Stimulated activated naive B cell treated with anti-CD40 and anti-IgM and Interleukin-4, amounts not matched to agents 10 μg/mL and 1 μg/mL and 100 μg/mL, for 72 hours (primary cell): ENCODE data around the gene CCDC81.
A peak's percentile ranks its signal among the peaks of the same experiment; 100 is the strongest.
"Not testable (repeated sequence)": the region's sequence is repeated elsewhere in the genome, so short reads cannot be mapped to it uniquely, and the experiment has no call there.

Source experiments
- ATAC-seq, 2 donors: fragments of 150-1000 bp; cut with Tn5 transposase; replicated peaks; 2 replicates each; pipeline ENCODE4 v1.10.0; 2021; ENCODE audit warnings: moderate library complexity in 1 of 2
- DNase-seq: peaks from one replicate; pipeline ENCODE4 v3.0.0; 2021
- H3K27ac Mint-ChIP-seq: one replicate; pipeline ENCODE4 v1.8.0; 2022; ENCODE audit warnings: mild to moderate bottlenecking, mixed read lengths
- H3K27me3 Mint-ChIP-seq, 2 donors: one replicate each; pipeline ENCODE4 v1.8.0; 2022; ENCODE audit warnings: mixed read lengths in 2 of 2
- H3K36me3 Mint-ChIP-seq, 2 donors: one replicate each; pipeline ENCODE4 v1.8.0; 2022; ENCODE audit warnings: mixed read lengths in 2 of 2, mild to moderate bottlenecking in 1 of 2
- H3K4me1 Mint-ChIP-seq, 2 donors: one replicate each; pipeline ENCODE4 v1.8.0; 2022; ENCODE audit warnings: mixed read lengths in 2 of 2, mild to moderate bottlenecking in 1 of 2
- H3K4me3 Mint-ChIP-seq, 2 donors: one replicate each; pipeline ENCODE4 v1.8.0; 2022; ENCODE audit warnings: mild to moderate bottlenecking in 2 of 2, mixed read lengths in 2 of 2, moderate library complexity in 1 of 2
- H3K9me3 Mint-ChIP-seq, 2 donors: one replicate each; pipeline ENCODE4 v1.8.0; 2022; ENCODE audit warnings: mixed read lengths in 2 of 2, mild to moderate bottlenecking in 1 of 2

Gene CCDC81

DNA sequence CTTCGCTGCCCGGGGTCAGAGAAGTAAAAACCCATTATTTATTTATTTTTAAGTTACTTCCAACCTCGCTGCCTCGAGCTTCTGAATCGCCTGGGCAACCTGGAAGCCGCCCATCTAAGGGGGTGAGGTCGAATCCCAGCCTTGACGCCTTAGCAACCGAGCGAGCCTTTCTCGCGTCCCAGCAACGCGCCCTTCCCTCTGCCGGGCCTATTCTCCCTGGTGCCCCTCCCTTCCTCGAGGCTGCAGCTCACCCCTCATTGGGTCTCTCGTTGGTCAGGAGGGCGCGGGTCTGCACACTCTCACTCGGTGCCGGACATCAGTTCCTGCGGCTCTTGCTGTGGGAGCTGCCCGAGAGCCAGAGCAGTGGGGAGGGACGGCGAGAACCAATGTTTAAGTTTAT lies at the start of gene CCDC81:
TSS of gene CCDC81 (plus strand) at position 302 of the 400 bp plus-strand sequence. CDS start 277 bp downstream, outside the sequence.
- no peak within 1 kb of the TSS for H3K27ac Mint-ChIP-seq
- peaks cover 7 to 21% of the 10 kb centered on the region in 2 donors for H3K36me3 Mint-ChIP-seq
- no peak within 1 kb of the TSS for H3K4me3 Mint-ChIP-seq
- ATAC-seq, result no peak
- H3K4me1 Mint-ChIP-seq, result peaks cover 0 to 2% of the 10 kb centered on the region in 2 donors
- peaks cover 15 to 18% of the 10 kb centered on the region in 2 donors for H3K9me3 Mint-ChIP-seq
- H3K27me3 Mint-ChIP-seq, result peaks cover 4 to 17% of the 10 kb centered on the region in 2 donors
- no peak for DNase-seq

DNA sequence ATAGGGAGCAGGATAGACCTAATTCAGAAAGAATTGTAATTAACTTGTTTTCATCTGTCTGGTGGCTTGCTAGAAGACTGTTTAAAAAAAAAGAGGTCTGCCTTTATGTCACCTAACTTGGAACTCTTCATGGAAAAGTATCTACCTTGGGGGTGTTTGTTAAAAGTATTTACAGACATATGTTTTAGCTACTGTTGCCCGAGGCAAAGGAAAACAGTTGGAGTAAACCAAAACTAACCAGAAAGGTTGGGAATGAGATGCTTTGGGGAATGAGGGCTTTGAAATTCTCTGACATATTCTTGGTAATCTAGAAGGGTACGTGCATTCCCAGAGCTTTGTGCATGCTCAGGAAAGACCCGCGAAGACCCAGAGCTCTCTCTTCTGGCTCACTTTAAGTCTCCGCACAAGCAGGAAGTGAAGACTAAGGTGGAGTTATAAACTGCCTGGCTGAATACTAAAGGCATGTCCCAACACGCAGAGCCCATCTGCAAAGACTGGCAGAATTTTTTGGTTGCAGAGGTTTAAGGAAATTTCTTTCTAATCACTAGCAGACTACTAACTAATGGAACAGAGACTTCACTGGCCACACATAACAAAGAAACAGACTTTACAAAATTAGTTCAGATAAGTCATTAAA lies 39.4 kb upstream of the CCDC81 start:
- DNase-seq (no peak), ATAC-seq (no peak)
- Mint-ChIP-seq H3K9me3 (no peaks in the 10 kb centered on the region), H3K36me3 (peaks cover 43 to 67% of the 10 kb centered on the region in 2 donors), H3K4me3 (no peak overlapping the region), H3K4me1 (no peaks in the 10 kb centered on the region), H3K27ac (peak overlapping the region; percentile 25), H3K27me3 (no peaks in the 10 kb centered on the region)

DNA sequence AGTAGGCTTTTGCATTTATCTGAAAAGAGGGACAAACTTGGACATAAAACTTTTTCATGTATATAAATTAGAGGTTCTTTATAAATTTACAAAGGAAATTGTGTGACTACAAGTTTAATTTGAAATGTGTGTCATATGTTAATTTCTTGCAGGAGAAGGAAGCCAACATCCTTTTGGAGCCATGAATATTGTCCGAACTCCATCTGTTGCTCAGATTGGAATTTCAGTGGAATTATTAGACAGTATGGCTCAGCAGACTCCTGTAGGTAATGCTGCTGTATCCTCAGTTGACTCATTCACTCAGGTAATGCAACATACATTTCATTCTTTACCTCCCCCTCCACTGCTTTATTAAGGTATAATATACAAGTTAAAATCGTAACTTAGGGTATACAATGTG lies 37.5 kb upstream of the CCDC81 start:
- no peak overlapping the region for H3K4me3 Mint-ChIP-seq
- no peak for ATAC-seq
- DNase-seq, result no peak
- no peaks in the 10 kb centered on the region for H3K27me3 Mint-ChIP-seq
- H3K9me3 Mint-ChIP-seq, result no peaks in the 10 kb centered on the region
- H3K36me3 Mint-ChIP-seq, result peaks cover 50 to 75% of the 10 kb centered on the region in 2 donors
- peaks cover 3 to 10% of the 10 kb centered on the region in 2 donors for H3K4me1 Mint-ChIP-seq
- H3K27ac Mint-ChIP-seq, result no peak overlapping the region

DNA sequence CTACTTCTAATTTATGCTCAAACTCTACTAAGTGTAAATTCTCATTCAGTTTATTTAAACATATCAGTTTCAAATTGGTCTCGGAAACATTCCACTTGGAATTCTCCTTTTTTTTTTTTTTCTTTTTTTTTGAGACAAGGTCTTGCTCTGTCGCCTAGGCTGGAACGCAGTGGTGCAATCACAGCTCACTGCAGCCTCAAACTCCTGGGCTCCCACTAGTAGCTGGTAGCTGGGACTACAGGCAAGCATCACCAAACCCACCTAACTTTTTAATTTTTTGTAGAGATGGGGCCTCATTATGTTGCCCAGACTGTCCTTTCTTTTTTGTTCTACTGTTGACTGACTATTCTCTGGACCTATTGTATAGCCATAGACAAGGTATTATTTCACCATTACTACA lies 33.3 kb upstream of the CCDC81 start:
- no peak overlapping the region for H3K4me3 Mint-ChIP-seq
- H3K36me3 Mint-ChIP-seq, result peaks cover 30 to 46% of the 10 kb centered on the region in 2 donors
- no peak for ATAC-seq
- H3K4me1 Mint-ChIP-seq, result peaks cover 5 to 14% of the 10 kb centered on the region in 2 donors
- H3K27ac Mint-ChIP-seq, result no peak overlapping the region
- no peaks in the 10 kb centered on the region for H3K9me3 Mint-ChIP-seq
- no peak for DNase-seq
- no peaks in the 10 kb centered on the region for H3K27me3 Mint-ChIP-seq

DNA sequence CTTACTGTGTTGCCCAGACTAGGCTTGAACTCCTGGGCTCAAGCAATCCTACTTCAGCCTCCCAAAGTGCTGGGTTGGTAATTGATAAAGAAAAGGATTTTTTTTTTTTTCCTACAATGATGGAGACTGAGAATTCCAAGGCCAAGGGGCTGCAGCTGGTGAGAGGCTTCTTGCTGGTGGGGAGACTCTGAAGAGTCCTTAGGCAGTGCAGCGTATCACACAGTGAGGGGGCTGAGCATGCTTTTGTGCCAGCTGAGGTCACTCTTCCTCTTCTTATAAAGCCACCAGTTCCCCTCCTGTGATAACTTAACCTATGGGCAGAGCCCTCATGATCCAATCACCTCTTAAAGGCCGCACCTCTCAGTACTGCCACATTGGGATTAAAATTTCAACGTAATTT lies 28.2 kb upstream of the CCDC81 start:
- Mint-ChIP-seq H3K9me3 (no peaks in the 10 kb centered on the region), H3K4me3 (no peak overlapping the region), H3K27me3 (no peaks in the 10 kb centered on the region), H3K27ac (no peak overlapping the region), H3K4me1 (peaks cover 7 to 13% of the 10 kb centered on the region in 2 donors), H3K36me3 (peaks cover 8 to 25% of the 10 kb centered on the region in 2 donors)
- no peak for DNase-seq
- peak; percentile 36 to 58 for ATAC-seq

DNA sequence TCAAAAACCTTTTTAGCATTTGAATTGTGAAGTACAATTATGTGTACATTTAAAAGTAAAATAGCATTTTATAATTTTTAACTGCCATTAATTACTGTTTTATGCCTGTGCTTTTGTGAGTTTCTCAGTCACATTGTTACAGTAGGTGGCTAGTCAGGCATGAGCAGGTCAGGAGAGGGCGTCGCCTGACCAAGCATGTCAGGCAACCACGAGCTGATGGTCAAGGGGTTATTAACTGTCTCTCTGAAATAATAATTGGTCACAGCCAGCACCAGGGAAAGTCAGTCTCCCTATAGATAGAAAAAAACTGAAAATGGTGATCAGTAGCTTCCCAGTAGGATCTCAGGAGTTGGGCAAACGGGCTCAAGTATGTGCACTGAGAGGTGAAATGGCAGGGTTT lies 19.4 kb upstream of the CCDC81 start:
- H3K27me3 Mint-ChIP-seq, result no peaks in the 10 kb centered on the region
- no peak overlapping the region for H3K27ac Mint-ChIP-seq
- ATAC-seq, result no peak
- H3K4me1 Mint-ChIP-seq, result no peaks in the 10 kb centered on the region
- H3K36me3 Mint-ChIP-seq, result peaks cover 5% of the 10 kb centered on the region in 2 donors
- no peaks in the 10 kb centered on the region for H3K9me3 Mint-ChIP-seq
- DNase-seq, result no peak
- no peak overlapping the region for H3K4me3 Mint-ChIP-seq

- not testable (repeated sequence) for H3K36me3 Mint-ChIP-seq, H3K9me3 Mint-ChIP-seq, H3K27me3 Mint-ChIP-seq, H3K27ac Mint-ChIP-seq, DNase-seq, H3K4me1 Mint-ChIP-seq, H3K4me3 Mint-ChIP-seq, ATAC-seq
Measured at GRCh38 chr11:86357412-86357811, 17.3 kb upstream of the CCDC81 start.

- Mint-ChIP-seq H3K9me3 (peaks cover 0 to 4% of the 10 kb centered on the region in 2 donors), H3K36me3 (peaks cover 0 to 2% of the 10 kb centered on the region in 2 donors), H3K4me3 (no peak overlapping the region), H3K27me3 (no peaks in the 10 kb centered on the region), H3K27ac (no peak overlapping the region), H3K4me1 (no peaks in the 10 kb centered on the region)
- DNase-seq, result no peak
- ATAC-seq, result no peak
Measured at GRCh38 chr11:86358720-86359119, 16.0 kb upstream of the CCDC81 start.

GRCh38 chr11:86360775-86361395 lies 13.8 kb upstream of the CCDC81 start:
- ATAC-seq, result no peak

DNA sequence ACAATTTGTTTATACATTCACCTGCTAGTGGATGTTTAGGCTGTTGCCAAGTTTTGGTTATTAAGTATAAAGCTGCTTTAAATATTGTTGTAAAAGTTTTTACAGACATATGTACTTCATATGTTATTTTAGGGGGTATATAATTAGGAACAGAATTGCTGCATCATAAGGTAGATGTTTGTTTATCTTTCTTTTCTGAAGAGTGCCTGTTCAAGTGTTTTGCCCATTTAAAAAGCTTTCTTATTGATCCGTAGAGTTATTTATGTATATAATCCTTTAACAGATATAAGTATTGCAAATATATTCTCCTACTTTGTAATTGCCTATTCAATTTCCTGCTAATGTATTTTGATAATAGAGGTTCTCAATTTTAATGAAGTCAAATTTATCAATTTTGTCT lies 11.3 kb upstream of the CCDC81 start:
- Mint-ChIP-seq H3K36me3 (no peaks in the 10 kb centered on the region), H3K4me1 (no peaks in the 10 kb centered on the region), H3K27me3 (no peaks in the 10 kb centered on the region), H3K27ac (no peak overlapping the region), H3K4me3 (no peak overlapping the region), H3K9me3 (peaks cover 0 to 8% of the 10 kb centered on the region in 2 donors)
- no peak for ATAC-seq
- DNase-seq, result no peak

More at GRCh38 chr11:86360775-86361395, 13.8 kb upstream of the CCDC81 start:
- no peak overlapping the region for H3K4me3 Mint-ChIP-seq
- H3K36me3 Mint-ChIP-seq, result peaks cover 0 to under 1% of the 10 kb centered on the region in 2 donors
- peaks cover 0 to 8% of the 10 kb centered on the region in 2 donors for H3K9me3 Mint-ChIP-seq
- H3K27me3 Mint-ChIP-seq, result no peaks in the 10 kb centered on the region
- H3K27ac Mint-ChIP-seq, result no peak overlapping the region
- H3K4me1 Mint-ChIP-seq, result no peaks in the 10 kb centered on the region
- no peak for DNase-seq

GRCh38 chr11:86365546-86365945 lies 9.1 kb upstream of the CCDC81 start:
- DNase-seq (no peak), ATAC-seq (no peak)
- peaks cover 0 to 8% of the 10 kb centered on the region in 2 donors for H3K9me3 Mint-ChIP-seq
- no peak overlapping the region for H3K4me3 Mint-ChIP-seq
- H3K4me1 Mint-ChIP-seq, result no peaks in the 10 kb centered on the region
- H3K27ac Mint-ChIP-seq, result no peak overlapping the region
- no peaks in the 10 kb centered on the region for H3K27me3 Mint-ChIP-seq
- H3K36me3 Mint-ChIP-seq, result peaks cover 0 to 6% of the 10 kb centered on the region in 2 donors

DNA sequence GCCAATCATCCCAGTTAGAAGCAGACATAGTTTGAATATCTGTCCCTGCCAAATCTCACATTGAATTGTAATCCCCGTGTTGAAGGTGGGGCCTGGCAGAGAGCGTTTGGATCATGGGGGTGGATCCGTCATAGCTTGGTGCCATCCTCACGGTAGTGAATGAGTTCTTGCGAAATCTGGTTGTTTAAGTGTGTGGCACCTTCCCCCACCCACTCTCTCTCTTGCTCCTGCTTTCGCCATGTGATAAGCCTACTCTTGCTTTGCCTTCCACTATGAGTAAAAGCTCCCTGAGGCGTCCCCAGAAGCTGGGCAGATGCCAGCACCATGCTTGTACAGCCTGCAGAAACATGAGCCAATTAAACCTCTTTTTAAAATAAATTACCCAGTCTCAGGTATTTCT lies 5.0 kb upstream of the CCDC81 start:
- no peak overlapping the region for H3K4me3 Mint-ChIP-seq

GRCh38 chr11:86370171-86370570 lies 4.5 kb upstream of the CCDC81 start:
- H3K9me3 Mint-ChIP-seq, result peaks cover 4% of the 10 kb centered on the region in 2 donors
- peaks cover 4 to 14% of the 10 kb centered on the region in 2 donors for H3K27me3 Mint-ChIP-seq
- ATAC-seq (no peak), DNase-seq (no peak)
- no peak overlapping the region for H3K4me3 Mint-ChIP-seq
- no peak overlapping the region for H3K27ac Mint-ChIP-seq
- H3K36me3 Mint-ChIP-seq, result peaks cover 5 to 14% of the 10 kb centered on the region in 2 donors
- H3K4me1 Mint-ChIP-seq, result peaks cover 0 to 2% of the 10 kb centered on the region in 2 donors

More for the DNA sequence above, 5.0 kb upstream of the CCDC81 start:
- Mint-ChIP-seq H3K4me1 (peaks cover 0 to 2% of the 10 kb centered on the region in 2 donors), H3K9me3 (peaks cover 3 to 4% of the 10 kb centered on the region in 2 donors), H3K27me3 (peaks cover 1 to 9% of the 10 kb centered on the region in 2 donors), H3K36me3 (peaks cover 3 to 10% of the 10 kb centered on the region in 2 donors), H3K27ac (no peak overlapping the region)
- ATAC-seq (no peak), DNase-seq (no peak)

DNA sequence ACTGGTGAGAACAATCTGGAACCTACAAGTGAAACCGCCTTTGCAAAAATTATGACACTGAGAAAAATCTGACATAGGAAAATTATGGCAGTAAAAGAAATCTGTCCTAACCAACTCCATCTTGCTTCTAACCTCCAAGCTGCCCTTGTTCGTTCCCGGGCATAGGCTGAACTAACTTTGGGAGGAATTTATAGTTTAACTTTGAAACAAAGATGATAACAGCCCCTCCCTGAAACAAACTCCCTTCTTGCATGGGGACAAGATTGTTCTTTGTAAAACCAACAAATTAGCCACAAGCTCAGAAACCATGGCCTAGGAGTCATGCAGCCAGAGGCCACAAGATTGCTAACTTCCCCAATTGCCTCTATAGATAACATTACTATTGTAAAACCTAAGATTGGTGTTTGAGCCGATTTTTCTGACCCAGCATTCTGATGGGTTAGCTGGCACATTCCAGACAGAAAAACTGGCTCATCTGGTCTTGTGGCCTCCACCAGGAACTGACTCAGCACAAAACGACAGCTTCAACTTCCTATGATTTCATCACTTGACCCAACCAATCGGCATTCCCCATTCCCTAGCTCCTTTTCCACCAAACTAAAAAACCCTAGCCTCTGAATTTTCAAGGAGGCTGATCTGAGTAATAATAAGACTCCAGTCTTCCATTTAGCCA lies 3.6 kb upstream of the CCDC81 start:
- H3K4me3 Mint-ChIP-seq, result no peak overlapping the region
- DNase-seq (no peak), ATAC-seq (no peak)
- peaks cover 4 to 17% of the 10 kb centered on the region in 2 donors for H3K27me3 Mint-ChIP-seq
- peaks cover 7 to 8% of the 10 kb centered on the region in 2 donors for H3K9me3 Mint-ChIP-seq
- H3K4me1 Mint-ChIP-seq, result peaks cover 0 to 2% of the 10 kb centered on the region in 2 donors
- peaks cover 7 to 17% of the 10 kb centered on the region in 2 donors for H3K36me3 Mint-ChIP-seq
- H3K27ac Mint-ChIP-seq, result no peak overlapping the region
